Umbilical cord (tissue), 2 donors: ENCODE measurements around the gene SH3RF2. TPM values are rescaled to one million over a fixed set of nuclear protein-coding genes. Genes with fewer than 3 reads are reported as not detected.
"Not testable (repeated sequence)": the region's sequence is repeated elsewhere in the genome, so short reads cannot be mapped to it uniquely, and the experiment has no call there.

Experiments used
- DNase-seq: peaks from one replicate; pipeline ENCODE4 v3.0.0-alpha.2; 2015; ENCODE audit warnings: low spot score
- total RNA-seq: library from RNA; depleted of rRNA; stranded (reverse); fragments of >200 nt; gene quantifications from one replicate; pipeline ENCODE4 v1.2.3, GENCODE V29; 2014; ENCODE audit warnings: low replicate concordance; ENCODE audit not compliant: insufficient read depth

Gene SH3RF2
- total RNA-seq, 1 donor from 2014 or later, result 4.8 TPM

DNA sequence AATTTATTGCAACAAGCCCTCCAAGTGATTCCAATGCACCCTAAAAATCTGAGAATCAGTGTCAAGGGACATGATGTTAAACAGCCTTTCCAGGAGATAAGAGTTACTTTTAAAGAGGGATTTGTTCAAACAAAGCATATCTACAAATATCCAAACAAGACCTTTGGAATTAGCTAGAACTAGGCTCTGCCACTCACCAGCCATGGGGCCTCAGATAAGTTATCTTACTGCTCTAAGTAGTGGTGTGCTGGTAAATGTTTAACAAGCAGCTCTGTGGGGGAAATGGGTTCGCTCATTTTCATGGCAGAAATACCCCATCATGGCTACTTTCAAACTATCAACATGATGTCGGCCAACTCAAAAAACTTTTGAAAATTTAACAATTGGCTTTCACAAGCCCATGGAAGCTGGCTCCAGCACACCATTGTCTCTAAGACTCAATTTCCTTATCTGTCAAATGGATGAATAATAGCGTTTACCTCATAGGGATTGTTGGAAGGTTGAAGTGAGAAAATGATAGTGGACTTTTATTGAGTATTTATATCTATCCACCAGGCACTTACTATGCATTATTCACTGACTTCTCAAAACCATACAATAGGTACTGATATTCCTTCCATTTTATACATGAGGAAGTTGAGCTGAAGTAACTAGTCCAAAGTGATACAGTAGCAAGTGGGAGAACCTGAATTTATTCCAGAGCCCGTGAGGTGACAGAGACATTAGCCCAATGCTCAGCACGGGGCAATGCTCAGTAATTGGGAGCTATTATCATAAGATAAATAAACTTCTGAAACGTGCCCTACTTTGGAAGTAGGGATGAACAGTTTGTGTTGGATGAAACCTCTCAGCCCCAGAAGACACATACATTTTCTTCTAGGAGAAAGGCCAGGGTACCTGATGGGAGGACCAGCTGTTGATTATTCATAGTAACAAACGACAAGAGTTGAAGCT, 43.2 kb downstream of the SH3RF2 start:
- peak; percentile 86 for DNase-seq

DNA sequence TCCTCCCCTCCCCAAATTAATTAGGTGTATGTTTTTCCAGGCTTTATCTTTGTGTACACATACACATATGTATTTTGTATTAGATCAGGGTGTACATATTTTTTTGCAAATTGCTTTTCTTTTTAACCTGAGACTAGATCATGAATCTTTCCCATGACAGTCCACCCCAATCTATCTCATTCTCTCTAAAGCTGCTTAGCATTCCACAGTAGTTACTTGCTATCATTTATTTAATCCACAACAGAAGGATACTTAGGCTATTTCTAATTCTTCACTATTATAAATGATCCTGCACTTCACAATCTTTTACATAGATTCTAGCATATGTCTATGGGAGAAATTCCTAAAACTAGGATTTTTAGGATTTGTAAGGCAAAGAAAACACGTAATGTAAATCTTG, 43.9 kb downstream of the SH3RF2 start:
- DNase-seq, result no peak

DNA sequence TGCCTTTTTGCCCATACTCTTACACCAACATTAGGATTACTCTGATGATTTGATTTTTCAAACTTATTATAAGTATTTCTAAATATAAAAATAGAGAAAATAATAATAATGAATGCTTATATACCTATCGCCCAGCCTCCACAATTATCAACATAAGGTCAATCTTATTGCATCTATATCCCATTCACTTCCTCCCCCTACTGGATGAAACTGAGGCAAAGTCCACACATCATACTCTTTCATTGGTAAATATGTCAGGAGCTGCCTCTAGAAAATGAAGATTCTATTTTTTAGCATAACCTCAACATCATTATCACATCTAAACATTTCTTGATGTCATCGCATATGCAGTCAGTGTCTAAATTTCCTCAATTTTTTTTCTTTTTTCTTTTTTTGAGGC, 44.3 kb downstream of the SH3RF2 start:
- no peak for DNase-seq

DNA sequence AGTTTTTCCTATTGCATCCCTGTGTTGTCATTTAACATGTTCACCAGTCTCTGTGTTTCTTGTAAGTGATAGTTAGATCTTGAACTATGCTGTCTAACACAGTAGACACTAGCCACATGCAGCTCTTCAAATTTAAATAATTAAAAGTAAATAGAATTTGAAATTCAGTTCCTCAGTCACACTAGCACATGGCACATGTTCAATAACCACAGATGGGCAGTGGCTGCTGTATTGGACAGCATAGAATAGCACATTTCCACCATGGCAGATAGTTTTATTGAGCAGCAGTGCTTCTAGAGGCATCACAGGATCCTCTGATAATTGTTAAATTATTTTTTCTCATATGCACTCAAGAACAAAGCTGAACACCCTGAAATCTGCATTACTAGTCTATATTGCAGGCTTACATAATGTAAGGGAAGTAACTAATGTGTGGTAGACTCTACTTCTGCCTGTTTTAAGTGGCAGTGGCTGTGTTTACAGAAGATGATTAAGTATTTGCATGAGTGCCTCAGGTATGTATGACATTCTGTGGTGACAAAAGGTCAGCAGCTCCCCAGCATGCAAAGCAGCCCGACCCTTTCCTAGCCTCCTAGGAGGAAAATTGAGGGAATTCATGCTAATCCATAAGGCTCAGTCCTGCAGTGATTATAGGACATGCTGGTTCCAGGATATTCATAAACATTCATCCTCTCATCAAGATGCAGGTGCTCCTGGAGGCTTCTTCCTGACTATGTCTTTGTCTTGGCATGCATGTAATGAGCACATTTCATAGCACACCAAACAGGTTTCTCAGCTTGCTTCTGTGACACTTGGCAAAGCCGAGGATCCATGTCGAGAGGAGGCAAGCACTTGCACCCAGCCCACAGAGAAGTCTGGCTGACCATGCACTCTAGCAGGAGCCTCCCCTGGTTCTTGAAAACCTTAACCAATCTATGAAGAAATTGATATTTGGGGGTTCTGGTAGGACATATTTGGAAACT, 45.5 kb downstream of the SH3RF2 start:
- peak; percentile 21 for DNase-seq

DNA sequence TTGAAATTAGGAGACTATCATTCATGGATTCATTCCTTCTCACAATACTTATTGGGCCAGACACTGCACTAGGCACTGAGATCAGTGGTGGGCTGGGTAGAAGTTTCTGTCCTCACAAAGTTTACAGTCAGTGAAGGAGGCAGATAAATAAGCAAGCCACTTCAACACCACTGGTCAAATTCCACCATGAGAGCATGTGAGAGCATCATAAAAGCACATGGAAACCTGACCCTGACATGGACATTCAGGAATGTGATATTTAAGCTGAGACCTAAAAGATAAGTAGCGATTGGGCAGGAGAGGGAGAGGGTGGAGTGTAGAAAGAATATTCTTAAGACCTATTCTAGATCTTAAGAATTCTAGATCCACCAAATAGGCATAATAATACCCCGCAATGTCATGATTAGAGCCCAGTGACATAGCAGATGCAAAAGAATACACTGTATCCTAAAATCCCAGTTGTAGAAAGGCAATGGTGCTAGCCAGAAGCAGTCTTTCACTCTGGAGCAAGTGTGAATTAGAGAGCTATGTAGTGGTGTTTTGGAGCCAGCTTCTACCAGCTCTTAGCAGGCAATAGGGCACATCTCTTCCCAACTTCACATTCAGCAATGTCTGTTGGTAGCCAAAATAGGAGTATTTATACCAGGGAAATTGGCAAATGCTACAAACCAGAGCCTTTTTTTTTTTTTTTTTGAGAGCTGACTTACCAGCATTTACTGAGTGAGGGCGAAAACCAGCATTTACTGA, 46.4 kb downstream of the SH3RF2 start:
- DNase-seq, result no peak

DNA sequence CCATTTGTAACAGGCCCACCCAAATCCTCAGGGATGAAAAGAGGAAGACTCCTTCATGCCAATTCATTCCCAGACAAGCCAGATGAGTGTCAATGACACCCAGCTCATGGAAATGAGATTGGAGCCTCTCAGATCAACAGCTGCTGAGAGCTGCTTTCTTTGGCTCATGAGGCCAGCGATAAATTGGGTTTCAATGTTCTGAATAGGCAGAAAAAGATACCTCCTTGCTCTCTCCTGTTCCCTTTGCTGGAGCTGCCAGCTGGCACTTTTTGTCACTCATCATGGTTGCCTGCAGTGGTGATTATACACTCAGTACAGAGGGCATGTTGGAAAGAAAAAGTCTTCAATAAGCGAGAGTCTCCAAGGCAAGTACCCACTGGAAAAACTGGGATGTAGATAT, 47.1 kb downstream of the SH3RF2 start:
- no peak for DNase-seq

DNA sequence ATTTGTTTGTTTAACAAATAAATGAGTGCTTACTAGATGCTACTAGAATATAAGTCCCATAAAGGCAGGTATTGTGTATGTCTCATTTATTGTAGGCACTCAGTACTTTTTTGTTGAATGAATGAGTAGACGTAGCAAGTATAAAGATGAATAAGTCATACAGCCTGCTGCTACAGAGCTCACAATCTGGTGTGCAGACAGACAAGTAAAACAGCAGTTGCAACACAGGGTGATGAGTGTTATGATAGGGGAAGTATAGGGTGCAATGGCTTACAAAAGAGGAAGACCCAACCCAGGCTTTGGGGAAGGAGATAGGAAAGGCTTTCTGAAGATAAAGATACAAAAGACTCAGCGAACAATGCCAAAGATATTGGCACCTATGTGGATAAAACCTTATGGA, 47.7 kb downstream of the SH3RF2 start:
- no peak for DNase-seq

DNA sequence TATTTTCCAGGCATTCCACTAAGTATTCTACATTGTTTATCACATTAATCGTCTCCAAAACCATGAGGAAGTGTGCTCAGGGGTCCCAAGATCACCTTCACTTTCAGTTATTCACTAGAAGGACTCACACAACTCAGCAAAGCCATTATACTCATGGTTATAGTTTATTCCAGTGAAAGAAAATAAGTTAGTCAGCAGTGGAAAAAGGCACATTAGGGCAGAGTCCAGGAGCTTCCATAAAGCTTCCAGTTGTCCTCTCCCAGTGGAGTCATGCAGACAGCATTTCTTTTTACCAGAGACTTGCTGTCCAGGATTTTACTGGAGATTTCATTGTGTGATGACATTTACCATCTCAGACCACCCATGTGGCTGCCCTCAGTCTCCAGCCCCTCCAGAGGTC, 51.5 kb downstream of the SH3RF2 start:
- no peak for DNase-seq

DNA sequence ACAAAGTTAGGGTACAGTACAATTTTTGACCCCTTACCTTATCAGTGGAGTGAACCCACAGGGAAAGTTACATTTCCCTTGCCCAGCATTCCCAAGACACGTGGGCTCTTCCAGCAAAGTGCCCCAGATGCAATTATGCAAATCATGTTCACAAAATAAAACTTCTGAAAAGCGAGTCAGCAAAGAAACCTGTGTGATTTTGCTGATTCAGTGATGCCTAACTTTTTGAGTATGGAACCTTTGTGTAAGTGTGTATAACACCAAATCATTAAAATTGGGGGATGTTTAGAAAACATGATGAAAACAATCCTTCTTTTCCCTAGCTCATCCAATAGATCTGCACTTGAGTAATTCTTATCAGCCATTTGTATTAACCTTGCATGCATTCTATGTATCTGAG, 52.6 kb downstream of the SH3RF2 start:
- no peak for DNase-seq

DNA sequence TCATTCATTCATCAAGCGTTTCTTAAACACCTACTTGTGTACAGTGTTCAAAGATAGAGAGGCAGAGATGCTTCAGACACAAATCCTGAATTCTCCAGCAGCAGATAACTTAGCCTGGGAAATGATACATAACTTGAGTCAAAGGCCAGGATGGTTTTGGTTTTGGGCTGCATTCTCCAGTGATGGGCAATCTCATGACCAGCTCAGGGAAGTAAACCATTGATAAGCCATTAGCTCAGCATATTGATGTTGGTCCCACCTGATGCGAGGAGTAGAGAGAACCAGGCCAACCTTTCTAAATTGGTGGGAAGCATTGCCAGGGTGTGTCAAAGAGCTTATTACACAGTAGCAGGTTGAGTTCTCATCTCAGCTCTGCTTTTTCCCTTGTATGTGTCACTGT, 53.0 kb downstream of the SH3RF2 start:
- no peak for DNase-seq

DNA sequence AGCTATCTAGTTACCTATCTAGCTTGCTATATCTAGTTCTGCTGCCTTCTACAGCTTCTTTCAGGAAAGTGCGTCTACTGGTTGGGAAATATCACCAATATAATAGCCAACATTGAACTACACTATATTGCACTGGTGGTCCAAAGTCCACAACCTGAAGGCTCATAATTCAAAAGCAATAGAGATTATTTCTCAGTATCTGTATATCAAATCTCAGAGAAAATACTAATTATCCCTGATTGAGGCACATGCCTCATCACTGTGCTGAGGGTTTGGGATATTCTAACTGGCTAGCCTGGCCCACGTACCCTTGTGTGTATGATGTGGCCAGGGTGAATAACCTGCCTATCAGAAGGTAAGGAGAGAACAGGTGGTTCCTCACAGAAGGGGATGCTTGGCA, 53.8 kb downstream of the SH3RF2 start:
- DNase-seq, result no peak

DNA sequence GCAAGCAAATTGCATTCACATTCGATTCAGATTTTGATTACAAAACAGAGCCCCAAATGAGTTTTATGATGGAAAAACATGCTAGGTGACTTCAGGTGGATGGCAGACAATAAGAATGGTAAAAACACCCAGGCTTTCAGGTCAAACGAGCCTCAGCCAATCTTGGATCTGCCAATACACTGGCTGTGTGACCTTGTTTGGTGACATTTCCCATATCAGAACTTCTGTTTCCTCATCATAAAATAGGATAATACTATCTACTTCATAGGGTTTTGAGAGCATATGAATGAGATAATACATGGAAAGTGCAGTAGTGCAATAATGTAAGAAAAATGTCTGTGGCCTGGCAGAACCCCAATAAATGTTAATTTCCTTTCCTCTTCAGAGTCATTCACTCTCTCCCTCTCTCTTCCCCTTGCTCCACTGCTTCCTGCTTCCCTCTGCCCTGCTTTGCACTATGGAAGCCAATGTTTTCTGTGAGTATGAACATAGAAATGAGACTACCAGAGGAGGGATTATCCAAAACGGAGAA, 54.7 kb downstream of the SH3RF2 start:
- DNase-seq, result peak; percentile 38

DNA sequence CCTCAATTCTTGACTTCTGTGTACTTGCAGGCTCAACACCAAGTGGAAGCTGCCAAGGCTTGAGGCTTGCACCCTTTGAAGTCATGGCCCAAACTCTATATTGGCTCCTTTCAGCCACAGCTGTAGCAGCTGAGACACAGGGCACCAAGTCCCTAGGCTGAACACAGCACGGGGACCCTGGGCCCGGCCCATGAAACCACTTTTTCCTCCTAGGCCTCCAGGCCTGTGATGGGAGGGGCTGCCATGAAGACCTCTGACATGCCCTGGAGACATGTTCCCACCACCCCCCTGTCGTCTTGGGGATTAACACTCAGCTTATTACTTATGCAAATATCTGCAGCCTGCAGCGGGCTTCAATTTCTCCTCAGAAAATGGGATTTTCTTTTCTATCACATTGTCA, 57.2 kb downstream of the SH3RF2 start:
- not testable (repeated sequence) for DNase-seq

DNA sequence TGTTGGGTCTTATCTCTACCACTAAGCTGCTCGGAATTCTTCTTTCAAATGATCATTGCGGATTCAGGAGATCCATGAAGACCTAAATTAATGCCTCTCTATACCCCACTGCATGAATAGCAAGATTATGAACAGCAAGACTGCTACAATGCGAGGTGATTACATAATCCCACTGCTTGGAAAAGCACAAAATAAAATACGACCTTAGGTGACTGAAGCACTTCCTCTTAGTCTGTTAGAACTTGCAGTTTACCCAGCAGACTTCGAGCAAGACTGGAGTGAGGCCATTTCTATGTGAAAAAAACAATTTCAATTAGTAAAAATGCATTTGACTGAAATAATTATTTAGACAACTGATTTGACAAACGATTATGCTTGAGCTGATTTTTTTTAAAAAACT, 59.8 kb downstream of the SH3RF2 start:
- DNase-seq, result no peak

DNA sequence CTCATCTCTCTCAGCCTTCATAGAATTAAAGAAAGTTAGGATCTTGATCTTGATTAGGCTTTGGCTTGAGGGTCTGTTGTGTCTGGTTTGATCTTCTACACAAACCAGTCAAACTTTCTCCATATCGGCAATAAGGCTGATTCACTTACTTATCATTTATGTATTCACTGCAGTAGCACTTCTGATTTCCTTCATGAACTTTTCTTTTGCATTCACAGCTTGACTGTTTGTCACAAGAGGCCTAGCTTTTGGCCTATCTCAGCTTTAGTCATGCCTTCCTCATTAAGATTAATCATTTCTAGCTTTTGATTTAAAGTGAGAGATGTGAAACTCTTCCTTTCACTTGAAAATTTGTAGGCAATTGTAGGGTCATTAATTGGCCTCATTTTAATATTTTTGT, 62.8 kb downstream of the SH3RF2 start:
- no peak for DNase-seq

DNA sequence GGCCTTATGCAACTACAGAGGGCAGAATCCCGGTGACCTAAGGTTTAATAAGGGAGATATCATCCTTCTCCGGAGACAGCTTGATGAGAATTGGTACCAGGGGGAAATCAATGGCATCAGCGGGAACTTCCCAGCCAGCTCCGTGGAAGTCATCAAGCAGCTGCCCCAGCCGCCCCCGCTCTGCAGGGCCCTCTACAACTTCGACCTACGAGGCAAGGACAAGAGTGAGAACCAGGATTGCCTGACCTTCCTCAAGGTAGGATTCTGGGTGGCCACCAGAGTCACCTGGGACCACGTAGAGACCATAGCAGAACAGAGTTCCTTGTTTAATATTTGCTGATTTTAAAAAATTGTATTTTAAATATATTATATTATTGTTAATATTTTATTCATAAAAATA, 63.7 kb downstream of the SH3RF2 start:
- no peak for DNase-seq

DNA sequence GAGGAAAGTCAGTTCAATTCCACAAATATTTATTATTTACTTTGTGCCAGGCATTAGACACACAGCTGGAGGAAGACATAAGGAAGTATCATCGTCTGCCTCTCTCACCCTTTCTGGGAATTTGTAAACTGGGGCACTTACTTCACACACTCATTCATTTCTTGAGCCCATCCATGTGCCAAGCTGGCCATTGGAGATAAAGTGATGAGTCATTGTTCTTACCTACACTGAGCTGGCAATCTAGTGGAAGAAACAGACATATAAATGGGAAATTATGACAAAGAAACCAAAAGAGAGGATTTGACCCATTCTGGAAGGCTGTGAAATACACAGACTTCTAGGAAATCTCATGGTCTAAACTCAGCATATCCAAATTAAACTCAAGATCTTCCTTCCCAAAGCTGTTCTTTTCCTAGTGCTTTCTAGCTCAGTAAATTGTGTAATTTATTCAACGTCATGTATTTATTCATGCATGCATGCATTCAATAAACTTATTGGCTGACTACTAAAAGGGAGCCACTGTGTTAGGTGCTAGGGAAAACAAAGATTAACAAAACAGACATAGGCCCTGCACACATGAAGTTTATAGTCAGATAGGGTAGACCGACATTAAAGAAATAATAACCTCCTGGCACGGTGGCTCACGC, 65.3 kb downstream of the SH3RF2 start:
- no peak for DNase-seq

DNA sequence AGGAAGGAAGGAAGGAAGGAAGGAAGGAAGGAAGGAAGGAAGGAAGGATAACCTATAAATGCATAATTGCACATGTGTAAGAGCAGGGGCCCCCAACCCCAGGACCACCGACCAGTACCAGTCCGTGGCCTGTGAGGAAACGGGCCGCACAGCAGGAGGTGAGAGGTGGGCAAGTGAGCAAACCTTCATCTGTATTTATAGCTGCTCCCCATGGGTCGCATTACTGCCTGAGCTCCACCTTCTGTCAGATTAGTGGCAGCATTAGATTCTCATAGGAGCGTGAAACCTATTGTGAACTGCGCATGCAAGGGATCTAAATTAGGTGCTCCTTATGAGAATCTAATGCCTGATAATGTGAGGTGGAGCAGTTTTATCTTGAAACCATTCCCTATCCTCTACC, 66.1 kb downstream of the SH3RF2 start:
- DNase-seq, result no peak

DNA sequence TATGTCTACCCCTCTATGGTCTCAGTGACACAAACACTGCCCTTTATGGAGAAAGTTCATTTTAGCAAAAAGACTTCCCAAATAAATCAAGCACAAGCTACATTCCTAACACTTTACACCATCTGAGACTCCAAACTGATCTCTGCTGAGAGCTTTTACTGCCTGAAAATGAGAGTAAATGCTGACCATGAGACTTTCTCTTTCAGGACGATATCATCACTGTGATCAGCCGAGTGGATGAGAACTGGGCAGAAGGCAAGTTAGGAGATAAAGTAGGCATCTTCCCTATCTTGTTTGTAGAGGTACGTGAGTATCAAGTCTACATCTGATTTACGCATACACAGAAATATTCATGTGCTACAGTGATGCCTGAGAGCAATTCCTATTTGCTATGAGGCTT, 67.5 kb downstream of the SH3RF2 start:
- DNase-seq, result no peak

DNA sequence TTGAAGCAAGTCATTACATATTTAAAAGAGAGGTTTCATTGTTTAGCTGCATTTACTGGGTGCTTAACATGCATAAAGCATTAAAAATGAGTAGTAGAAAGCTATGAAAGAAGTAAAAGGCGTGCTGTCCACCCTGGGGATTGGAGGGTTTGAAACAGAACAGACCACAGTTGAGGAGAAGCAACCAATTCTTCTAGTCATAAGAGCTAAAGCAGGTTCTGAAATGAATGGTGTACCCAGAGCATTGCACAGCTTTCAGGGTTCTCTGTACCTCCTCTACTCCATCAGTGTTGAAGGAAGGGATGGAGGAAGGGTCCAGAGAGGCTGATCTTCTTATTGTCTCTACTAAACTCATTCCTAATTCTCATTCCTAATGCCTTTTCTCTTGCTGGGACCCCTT, 68.9 kb downstream of the SH3RF2 start:
- no peak for DNase-seq

DNA sequence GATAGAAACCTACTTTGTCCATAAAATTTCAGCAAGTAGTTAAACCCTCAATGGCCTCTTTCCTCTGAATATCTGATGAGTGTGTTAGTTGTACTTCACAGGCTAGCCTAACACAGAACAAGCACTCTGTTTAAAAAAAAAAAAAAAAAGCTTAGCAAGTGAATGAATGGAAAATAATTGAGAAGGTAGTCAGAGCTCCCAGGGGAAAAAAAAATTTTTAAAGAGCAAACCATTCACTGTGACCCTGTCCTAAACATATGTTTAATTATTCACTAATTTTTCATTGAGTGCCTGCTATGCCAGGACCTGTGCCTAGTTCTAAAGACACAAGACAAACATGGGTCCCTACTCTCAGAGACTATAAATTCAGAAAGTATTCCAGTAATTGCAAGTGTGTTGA, 69.3 kb downstream of the SH3RF2 start:
- DNase-seq, result no peak
